Measurements from ENCODE around the gene TTLL11.

TTLL11 gene

GRCh38 chr9:121880343-121880898, 212.7 kb downstream of the TTLL11 start:
- Histone ChIP-seq H3K36me3 (ENCODE audit: control insufficient read depth in 4 of 4, insufficient read depth in 4 of 4, low read length in 3 of 4) (no peaks in the 10 kb centered on the region), H3K9me3 (ENCODE audit: control extremely low read depth in 1 of 5, control insufficient read depth in 4 of 5, insufficient read depth in 2 of 5, low read depth in 1 of 5, low read length in 4 of 5) (no peaks in the 10 kb centered on the region), H3K4me3 (ENCODE audit: control insufficient read depth in 1 of 7, extremely low read depth in 1 of 7, insufficient read depth in 4 of 7, low read depth in 2 of 7, low read length in 6 of 7) (no peak overlapping the region), H3K27me3 (replicated peaks in 2 of 5; ENCODE audit: control insufficient read depth in 4 of 5, insufficient read depth in 5 of 5, low read length in 4 of 5) (no peaks in the 10 kb centered on the region), H3K27ac (ENCODE audit: insufficient read depth in 1 of 2, low read depth in 1 of 2, low read length in 2 of 2, poor library complexity in 1 of 2, severe bottlenecking in 2 of 2) (no peak overlapping the region), H3K4me1 (ENCODE audit: control extremely low read depth in 1 of 4, control insufficient read depth in 4 of 4, insufficient read depth in 4 of 4, low read length in 3 of 4) (peaks cover 0 to 5% (median 3%) of the 10 kb centered on the region in 4 experiments)
- DNase-seq: no peak
- ChIA-PET CTCF (interaction anchor here (1.5 kb wide), 1 partner anchor 44 kb away, joined by 3 read pairs; no protein-coding TSS in a partner anchor), POLR2A (no interaction called here)
- WGBS (ENCODE audit: insufficient coverage): 90% methylated on average over 6 of the region's 8 CpGs

- ChIA-PET POLR2A (no interaction called here), CTCF (no interaction called here)
- 95% methylated on average over 10 of the region's 14 CpGs for WGBS (ENCODE audit: insufficient coverage)
- H3K36me3 ChIP-seq (ENCODE audit: control insufficient read depth in 4 of 4, insufficient read depth in 4 of 4, low read length in 3 of 4): no peaks in the 10 kb centered on the region
- no peaks in the 10 kb centered on the region for H3K4me1 ChIP-seq (ENCODE audit: control extremely low read depth in 1 of 4, control insufficient read depth in 4 of 4, insufficient read depth in 4 of 4, low read length in 3 of 4)
- no peak for DNase-seq
- no peaks in the 10 kb centered on the region for H3K9me3 ChIP-seq (ENCODE audit: control extremely low read depth in 1 of 5, control insufficient read depth in 4 of 5, insufficient read depth in 2 of 5, low read depth in 1 of 5, low read length in 4 of 5)
- H3K27ac ChIP-seq (ENCODE audit: insufficient read depth in 1 of 2, low read depth in 1 of 2, low read length in 2 of 2, poor library complexity in 1 of 2, severe bottlenecking in 2 of 2): no peak overlapping the region
- no peak overlapping the region for H3K4me3 ChIP-seq (ENCODE audit: control insufficient read depth in 1 of 7, extremely low read depth in 1 of 7, insufficient read depth in 4 of 7, low read depth in 2 of 7, low read length in 6 of 7)
- H3K27me3 ChIP-seq (replicated peaks in 2 of 5; ENCODE audit: control insufficient read depth in 4 of 5, insufficient read depth in 5 of 5, low read length in 4 of 5): no peaks in the 10 kb centered on the region
Observed at GRCh38 chr9:121878271-121878822, 214.8 kb downstream of the TTLL11 start.

- ChIA-PET CTCF (no interaction called here), POLR2A (no interaction called here)
- WGBS (ENCODE audit: insufficient coverage): 95% methylated on average over 13 of the region's 13 CpGs
- H3K36me3 ChIP-seq (ENCODE audit: control insufficient read depth in 4 of 4, insufficient read depth in 4 of 4, low read length in 3 of 4): no peaks in the 10 kb centered on the region
- H3K4me3 ChIP-seq (ENCODE audit: control insufficient read depth in 1 of 7, extremely low read depth in 1 of 7, insufficient read depth in 4 of 7, low read depth in 2 of 7, low read length in 6 of 7): no peak overlapping the region
- no peak for DNase-seq
- H3K27me3 ChIP-seq (replicated peaks in 2 of 5; ENCODE audit: control insufficient read depth in 4 of 5, insufficient read depth in 5 of 5, low read length in 4 of 5): no peaks in the 10 kb centered on the region
- H3K9me3 ChIP-seq (ENCODE audit: control extremely low read depth in 1 of 5, control insufficient read depth in 4 of 5, insufficient read depth in 2 of 5, low read depth in 1 of 5, low read length in 4 of 5): no peaks in the 10 kb centered on the region
- no peaks in the 10 kb centered on the region for H3K4me1 ChIP-seq (ENCODE audit: control extremely low read depth in 1 of 4, control insufficient read depth in 4 of 4, insufficient read depth in 4 of 4, low read length in 3 of 4)
- no peak overlapping the region for H3K27ac ChIP-seq (ENCODE audit: insufficient read depth in 1 of 2, low read depth in 1 of 2, low read length in 2 of 2, poor library complexity in 1 of 2, severe bottlenecking in 2 of 2)
Observed at GRCh38 chr9:121876658-121877271, 216.3 kb downstream of the TTLL11 start.

GRCh38 chr9:121876255-121876654, 216.9 kb downstream of the TTLL11 start:
- CTCF ChIA-PET: no interaction called here
- no peak overlapping the region for H3K4me3 ChIP-seq (ENCODE audit: control insufficient read depth in 1 of 7, extremely low read depth in 1 of 7, insufficient read depth in 4 of 7, low read depth in 2 of 7, low read length in 6 of 7)
- POLR2A ChIA-PET: no interaction called here

GRCh38 chr9:121874524-121874923, 218.6 kb downstream of the TTLL11 start:
- Histone ChIP-seq H3K27me3 (replicated peaks in 2 of 5; ENCODE audit: control insufficient read depth in 4 of 5, insufficient read depth in 5 of 5, low read length in 4 of 5) (no peaks in the 10 kb centered on the region), H3K4me3 (ENCODE audit: control insufficient read depth in 1 of 7, extremely low read depth in 1 of 7, insufficient read depth in 4 of 7, low read depth in 2 of 7, low read length in 6 of 7) (no peak overlapping the region), H3K9me3 (ENCODE audit: control extremely low read depth in 1 of 5, control insufficient read depth in 4 of 5, insufficient read depth in 2 of 5, low read depth in 1 of 5, low read length in 4 of 5) (no peaks in the 10 kb centered on the region), H3K27ac (ENCODE audit: insufficient read depth in 1 of 2, low read depth in 1 of 2, low read length in 2 of 2, poor library complexity in 1 of 2, severe bottlenecking in 2 of 2) (no peak overlapping the region), H3K4me1 (ENCODE audit: control extremely low read depth in 1 of 4, control insufficient read depth in 4 of 4, insufficient read depth in 4 of 4, low read length in 3 of 4) (no peaks in the 10 kb centered on the region), H3K36me3 (ENCODE audit: control insufficient read depth in 4 of 4, insufficient read depth in 4 of 4, low read length in 3 of 4) (no peaks in the 10 kb centered on the region)
- WGBS (ENCODE audit: insufficient coverage): no CpG with 5 or more reads among the region's 6 CpGs
- POLR2A ChIA-PET: no interaction called here
- no peak for DNase-seq
- CTCF ChIA-PET: no interaction called here

More at GRCh38 chr9:121876255-121876654, 216.9 kb downstream of the TTLL11 start:
- DNase-seq: no peak
- no peaks in the 10 kb centered on the region for H3K27me3 ChIP-seq (replicated peaks in 2 of 5; ENCODE audit: control insufficient read depth in 4 of 5, insufficient read depth in 5 of 5, low read length in 4 of 5)
- H3K4me1 ChIP-seq (ENCODE audit: control extremely low read depth in 1 of 4, control insufficient read depth in 4 of 4, insufficient read depth in 4 of 4, low read length in 3 of 4): no peaks in the 10 kb centered on the region
- no peaks in the 10 kb centered on the region for H3K36me3 ChIP-seq (ENCODE audit: control insufficient read depth in 4 of 4, insufficient read depth in 4 of 4, low read length in 3 of 4)
- H3K27ac ChIP-seq (ENCODE audit: insufficient read depth in 1 of 2, low read depth in 1 of 2, low read length in 2 of 2, poor library complexity in 1 of 2, severe bottlenecking in 2 of 2): no peak overlapping the region
- no peaks in the 10 kb centered on the region for H3K9me3 ChIP-seq (ENCODE audit: control extremely low read depth in 1 of 5, control insufficient read depth in 4 of 5, insufficient read depth in 2 of 5, low read depth in 1 of 5, low read length in 4 of 5)
- 100% methylated on average over 2 of the region's 2 CpGs for WGBS (ENCODE audit: insufficient coverage)

GRCh38 chr9:121871431-121872025, 221.6 kb downstream of the TTLL11 start:
- H3K4me3 ChIP-seq (ENCODE audit: control insufficient read depth in 1 of 7, extremely low read depth in 1 of 7, insufficient read depth in 4 of 7, low read depth in 2 of 7, low read length in 6 of 7): no peak overlapping the region
- WGBS (ENCODE audit: insufficient coverage): 89% methylated on average over 8 of the region's 8 CpGs
- peaks cover 0 to 2% (median 0%) of the 10 kb centered on the region in 5 experiments for H3K9me3 ChIP-seq (ENCODE audit: control extremely low read depth in 1 of 5, control insufficient read depth in 4 of 5, insufficient read depth in 2 of 5, low read depth in 1 of 5, low read length in 4 of 5)
- H3K27me3 ChIP-seq (replicated peaks in 2 of 5; ENCODE audit: control insufficient read depth in 4 of 5, insufficient read depth in 5 of 5, low read length in 4 of 5): no peaks in the 10 kb centered on the region
- no peak for DNase-seq
- H3K27ac ChIP-seq (ENCODE audit: insufficient read depth in 1 of 2, low read depth in 1 of 2, low read length in 2 of 2, poor library complexity in 1 of 2, severe bottlenecking in 2 of 2): no peak overlapping the region
- no peaks in the 10 kb centered on the region for H3K4me1 ChIP-seq (ENCODE audit: control extremely low read depth in 1 of 4, control insufficient read depth in 4 of 4, insufficient read depth in 4 of 4, low read length in 3 of 4)
- CTCF ChIA-PET: interaction anchor here (1.3 kb wide), 1 partner anchor 35 kb away, joined by 3 read pairs; no protein-coding TSS in a partner anchor
- H3K36me3 ChIP-seq (ENCODE audit: control insufficient read depth in 4 of 4, insufficient read depth in 4 of 4, low read length in 3 of 4): no peaks in the 10 kb centered on the region
- POLR2A ChIA-PET: interaction anchor here (0.7 kb wide), 1 partner anchor 173 kb away, joined by 3 read pairs; no protein-coding TSS in a partner anchor

- Histone ChIP-seq H3K27ac (ENCODE audit: insufficient read depth in 1 of 2, low read depth in 1 of 2, low read length in 2 of 2, poor library complexity in 1 of 2, severe bottlenecking in 2 of 2) (no peak overlapping the region), H3K4me1 (ENCODE audit: control extremely low read depth in 1 of 4, control insufficient read depth in 4 of 4, insufficient read depth in 4 of 4, low read length in 3 of 4) (no peaks in the 10 kb centered on the region), H3K9me3 (ENCODE audit: control extremely low read depth in 1 of 5, control insufficient read depth in 4 of 5, insufficient read depth in 2 of 5, low read depth in 1 of 5, low read length in 4 of 5) (peaks cover 0 to 2% (median 0%) of the 10 kb centered on the region in 5 experiments), H3K4me3 (ENCODE audit: control insufficient read depth in 1 of 7, extremely low read depth in 1 of 7, insufficient read depth in 4 of 7, low read depth in 2 of 7, low read length in 6 of 7) (no peak overlapping the region), H3K36me3 (ENCODE audit: control insufficient read depth in 4 of 4, insufficient read depth in 4 of 4, low read length in 3 of 4) (no peaks in the 10 kb centered on the region), H3K27me3 (replicated peaks in 2 of 5; ENCODE audit: control insufficient read depth in 4 of 5, insufficient read depth in 5 of 5, low read length in 4 of 5) (no peaks in the 10 kb centered on the region)
- WGBS (ENCODE audit: insufficient coverage): over 99% methylated on average over 10 of the region's 10 CpGs
- ChIA-PET POLR2A (no interaction called here), CTCF (no interaction called here)
- no peak for DNase-seq
Observed at GRCh38 chr9:121870271-121870670, 222.8 kb downstream of the TTLL11 start.

All from common myeloid progenitor, CD34-positive (primary cell).